Esophagus mucosa (tissue), 1 donor: ENCODE measurements around the gene MGAT5. TPM values are rescaled to one million over a fixed set of nuclear protein-coding genes. Genes with fewer than 3 reads are reported as not detected.

Source experiments
- ATAC-seq: fragments of 200-7000 bp; cut with Tn5 transposase; one replicate; pipeline ENCODE4 v1.9.1; 2020
- total RNA-seq: library from RNA; stranded (reverse); gene quantifications from one replicate; pipeline ENCODE4 v1.2.4, GENCODE V29; 2023
- donor health status: DM: yes; HTN: yes; CAD: no.

MGAT5 gene
- total RNA-seq, 1 donor from 2014 or later = 23.6 TPM

DNA sequence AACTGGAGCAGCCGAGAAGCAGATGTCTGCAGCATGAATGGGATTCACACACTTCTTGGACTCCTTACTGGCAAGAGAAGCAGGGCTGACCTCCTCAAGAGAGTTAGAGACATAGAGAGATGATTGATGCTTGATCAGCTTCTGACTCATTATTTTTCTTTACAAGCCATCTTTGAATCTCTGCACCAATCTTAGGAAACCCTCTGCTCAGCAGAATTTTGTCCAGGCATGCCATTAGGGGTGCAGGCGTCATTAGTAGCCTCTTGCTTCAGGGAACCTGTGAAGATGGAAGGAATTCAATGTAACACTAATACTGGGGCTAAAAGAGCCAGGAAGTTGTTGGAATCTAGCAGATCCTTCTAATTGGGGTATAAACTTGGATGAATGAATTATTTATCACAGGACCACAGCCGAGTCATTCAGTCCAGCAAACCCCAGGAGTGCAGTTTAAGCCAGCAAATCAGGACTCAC lies 151.8 kb downstream of the MGAT5 start:
- ATAC-seq = peak; percentile 76

DNA sequence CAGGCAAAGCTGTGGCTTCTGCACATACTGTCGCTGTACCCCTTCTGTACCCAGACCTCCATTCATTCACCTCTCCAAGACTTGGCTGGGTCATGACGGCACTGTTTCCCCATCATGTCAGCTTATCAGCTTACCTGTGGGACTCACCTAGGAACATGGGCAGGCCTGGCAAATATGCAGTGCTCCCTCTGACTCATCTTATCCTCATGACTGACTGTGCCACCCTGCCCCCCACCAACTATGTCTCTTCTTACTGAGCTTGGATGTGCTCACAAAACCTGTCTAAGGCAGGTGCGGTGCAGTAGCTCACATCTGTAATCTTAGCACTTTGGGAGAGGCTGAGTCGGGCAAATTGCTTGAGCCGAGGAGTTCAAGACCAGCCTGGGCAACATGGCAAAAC lies 152.4 kb downstream of the MGAT5 start:
- peak; percentile 99 for ATAC-seq

DNA sequence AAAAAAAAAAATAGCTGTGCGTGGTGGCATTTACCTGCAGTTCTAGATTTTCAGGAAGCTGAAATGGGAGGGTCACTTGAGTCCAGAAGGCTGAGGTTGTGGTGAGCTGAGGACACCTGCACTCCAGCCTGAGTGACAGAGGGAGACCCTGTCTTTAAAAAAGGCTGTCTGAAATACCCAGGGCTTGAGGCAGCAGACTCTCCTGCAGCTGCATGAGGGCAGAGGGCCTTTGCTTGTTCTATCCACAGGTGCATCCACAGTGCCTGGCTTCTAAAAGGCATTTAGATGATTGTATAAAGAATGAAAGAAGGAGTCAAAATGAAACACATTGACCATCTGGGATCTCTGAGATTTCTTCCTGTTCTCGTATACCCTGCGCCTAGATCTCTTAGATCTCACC lies 152.9 kb downstream of the MGAT5 start:
- no peak for ATAC-seq

DNA sequence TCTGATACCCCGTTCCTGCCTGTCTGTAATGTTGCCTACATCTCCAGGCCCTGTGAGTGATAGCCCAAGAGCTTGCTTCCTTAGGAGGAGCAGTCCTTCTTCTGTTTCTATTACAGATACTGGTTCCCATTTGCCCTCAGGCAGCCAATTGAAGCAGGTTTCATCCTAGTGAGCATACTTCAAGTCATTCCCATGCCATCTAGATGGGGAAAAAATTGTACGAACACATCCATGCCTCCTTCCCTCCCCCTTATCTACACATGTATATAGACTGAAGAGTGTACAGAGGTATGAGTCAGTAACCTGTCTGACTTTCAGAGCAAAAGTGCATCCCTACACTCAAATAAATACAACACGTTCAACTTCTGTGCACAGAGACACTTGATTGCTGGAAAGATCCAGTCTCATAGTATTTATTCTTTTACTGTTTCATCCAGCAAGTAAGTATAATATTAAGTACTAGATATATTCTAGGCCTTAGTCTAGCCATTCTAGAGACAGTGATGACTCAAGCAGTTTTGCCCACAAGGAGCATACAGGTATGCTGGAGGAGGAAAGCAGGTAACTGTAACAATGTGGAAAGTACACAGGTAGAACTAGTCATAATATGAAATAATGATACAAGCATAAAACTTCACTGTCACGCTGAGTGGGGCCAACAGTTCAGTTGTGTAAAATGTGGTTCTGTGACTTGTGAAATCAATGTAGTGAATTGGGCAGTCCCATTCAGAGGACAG lies 153.4 kb downstream of the MGAT5 start:
- ATAC-seq = peak; percentile 13

DNA sequence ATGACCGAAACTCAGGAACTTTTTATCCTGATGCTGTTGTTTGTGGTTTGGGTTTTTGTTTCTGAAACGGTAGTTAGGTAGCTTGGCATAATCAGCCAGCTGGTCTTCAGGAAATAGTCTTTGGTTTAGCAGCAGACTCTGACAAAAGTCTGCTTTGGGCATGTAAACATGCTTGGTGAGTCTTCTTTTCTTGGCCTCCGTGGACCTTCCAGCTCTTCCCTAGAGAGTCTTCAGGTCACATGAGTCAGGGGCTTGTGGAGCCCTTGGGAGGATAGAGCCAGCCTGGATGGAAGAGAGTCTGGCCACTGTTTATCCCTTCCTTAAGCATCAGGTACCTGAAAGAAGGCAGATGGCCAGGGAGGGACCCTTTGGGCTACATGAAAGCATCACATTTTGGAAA lies 154.5 kb downstream of the MGAT5 start:
- no peak for ATAC-seq

DNA sequence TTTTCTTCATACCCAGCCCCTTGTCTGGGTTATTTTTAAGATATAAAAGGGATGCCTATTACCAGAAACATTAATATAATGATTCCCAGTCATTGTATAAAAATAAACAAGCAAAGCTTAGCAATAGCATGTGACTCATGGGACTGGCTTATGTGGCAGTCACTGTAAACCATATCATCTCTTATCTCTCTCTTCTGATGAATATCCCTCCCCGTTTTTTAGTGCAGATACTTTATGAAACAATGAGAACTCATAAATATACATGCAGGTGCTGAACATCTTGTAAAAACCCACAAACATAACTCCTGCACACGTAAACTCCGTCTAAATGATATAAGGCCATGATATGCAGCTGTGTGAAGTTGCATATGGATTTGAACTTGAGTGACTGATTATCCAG lies 154.9 kb downstream of the MGAT5 start:
- no peak for ATAC-seq

DNA sequence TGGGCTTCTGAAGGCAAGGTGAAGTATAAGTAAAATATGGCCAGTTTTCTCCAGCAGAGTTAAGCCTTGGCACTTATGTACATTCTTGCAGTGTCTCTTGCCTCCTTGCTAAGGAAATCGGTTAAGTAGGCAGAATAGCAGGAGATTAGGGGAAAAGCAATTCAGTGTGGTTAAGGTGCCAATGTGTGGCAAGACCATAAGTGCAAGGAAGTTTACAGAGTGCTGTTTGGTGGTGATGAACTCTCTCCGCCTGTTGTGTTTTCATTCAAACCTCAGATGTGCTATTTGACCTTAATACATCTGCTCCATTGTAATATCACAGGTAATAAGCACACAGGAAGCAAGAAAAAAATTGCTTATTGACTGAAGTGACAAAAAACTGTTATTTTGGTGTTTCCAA lies 156.1 kb downstream of the MGAT5 start:
- ATAC-seq = no peak

DNA sequence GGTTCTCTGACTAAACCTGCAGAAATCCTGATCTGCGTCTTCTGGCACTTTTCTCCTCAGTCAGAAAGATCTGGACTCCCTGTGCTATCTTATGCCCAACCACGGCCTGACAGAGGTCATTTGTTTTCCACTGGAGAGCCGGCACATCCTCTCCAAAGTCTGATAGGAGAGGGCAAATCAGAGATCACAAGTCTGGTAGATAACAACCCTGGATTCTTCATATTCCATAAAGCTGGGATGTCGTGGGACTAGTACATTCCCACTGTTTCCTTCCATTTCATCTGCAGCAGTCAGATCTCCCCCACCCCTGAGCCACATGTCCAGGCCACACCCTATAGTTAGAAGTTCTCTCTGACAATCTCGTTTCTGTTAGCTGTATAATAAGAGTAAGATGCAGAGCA lies 157.0 kb downstream of the MGAT5 start:
- no peak for ATAC-seq

DNA sequence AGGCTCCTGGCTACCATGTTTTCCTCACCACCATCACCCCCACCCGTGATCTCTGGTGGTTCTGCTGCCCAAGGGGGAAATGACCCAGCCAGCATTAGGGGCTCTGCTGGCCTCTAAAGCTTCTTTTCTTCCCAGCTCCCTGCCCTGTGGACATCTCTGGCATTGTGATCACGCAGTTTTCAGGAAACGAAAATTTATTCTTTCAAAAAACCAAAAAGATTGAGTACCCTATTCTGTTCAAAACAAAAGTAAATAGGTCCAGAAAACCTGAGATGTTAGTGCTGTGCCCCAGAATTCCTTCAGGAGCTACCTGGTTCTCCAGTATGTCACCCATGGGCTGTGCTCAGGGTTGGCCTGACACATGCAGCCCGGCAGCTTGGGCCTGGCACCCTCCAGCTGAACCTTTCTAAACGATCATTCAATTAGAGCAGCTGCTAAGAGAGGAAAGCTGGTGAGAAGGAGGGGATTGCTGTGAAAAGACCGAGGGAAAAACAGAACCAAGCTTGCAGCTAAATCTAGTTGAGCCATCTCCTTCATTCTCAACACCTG lies 157.5 kb downstream of the MGAT5 start:
- ATAC-seq = no peak

DNA sequence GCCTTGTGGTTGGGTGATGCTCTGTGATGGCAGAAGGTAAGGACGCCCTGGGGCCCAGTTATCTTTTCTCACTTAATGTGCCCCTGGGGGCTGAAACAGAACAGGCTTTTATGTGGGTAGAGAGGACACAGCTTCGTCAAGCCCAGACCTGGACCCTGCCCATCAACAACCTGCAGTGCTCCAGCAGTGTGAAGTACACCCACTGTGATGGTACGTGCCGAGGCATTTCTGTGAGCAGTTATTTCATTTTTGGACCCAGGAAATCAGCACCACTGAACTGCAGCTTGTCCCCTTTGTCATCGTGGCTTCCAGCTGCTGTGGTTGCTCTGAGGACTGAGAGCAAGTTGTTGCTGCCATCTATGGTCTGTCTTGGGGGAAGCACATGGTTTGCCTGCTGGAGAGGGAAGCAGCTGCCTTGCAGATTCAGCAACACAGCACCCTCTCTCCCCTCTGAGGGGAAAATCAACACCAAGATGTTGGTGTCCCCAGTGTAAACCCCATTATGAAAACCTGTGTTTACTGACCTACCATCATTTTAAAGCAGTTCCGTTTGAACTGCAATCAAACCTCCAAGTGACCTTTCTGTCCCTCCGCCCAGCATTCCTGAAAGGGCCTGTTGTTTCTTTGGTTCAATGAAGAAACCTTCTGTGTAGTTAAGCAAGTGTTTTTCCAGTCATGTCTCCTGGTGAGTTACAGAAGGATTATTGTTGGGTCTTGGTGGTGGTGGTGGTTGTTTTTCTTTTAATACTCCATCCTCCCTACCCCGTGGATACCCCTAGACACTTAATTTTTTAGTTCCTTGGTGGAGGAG lies 158.2 kb downstream of the MGAT5 start:
- ATAC-seq = peak; percentile 80

DNA sequence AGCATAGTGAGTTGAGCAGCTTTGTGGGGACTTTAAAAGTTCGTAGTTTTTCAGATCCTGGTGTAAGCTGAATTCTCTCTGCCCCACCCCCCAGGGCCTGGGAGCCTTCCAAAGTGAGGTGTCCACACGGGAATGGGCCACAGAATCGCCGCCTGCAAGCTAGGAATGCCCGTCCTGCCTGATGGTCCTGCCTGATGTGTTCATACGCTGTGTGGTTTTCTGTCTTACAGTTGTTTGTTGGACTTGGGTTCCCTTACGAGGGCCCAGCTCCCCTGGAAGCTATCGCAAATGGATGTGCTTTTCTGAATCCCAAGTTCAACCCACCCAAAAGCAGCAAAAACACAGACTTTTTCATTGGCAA lies 158.7 kb downstream of the MGAT5 start:
- ATAC-seq = no peak

DNA sequence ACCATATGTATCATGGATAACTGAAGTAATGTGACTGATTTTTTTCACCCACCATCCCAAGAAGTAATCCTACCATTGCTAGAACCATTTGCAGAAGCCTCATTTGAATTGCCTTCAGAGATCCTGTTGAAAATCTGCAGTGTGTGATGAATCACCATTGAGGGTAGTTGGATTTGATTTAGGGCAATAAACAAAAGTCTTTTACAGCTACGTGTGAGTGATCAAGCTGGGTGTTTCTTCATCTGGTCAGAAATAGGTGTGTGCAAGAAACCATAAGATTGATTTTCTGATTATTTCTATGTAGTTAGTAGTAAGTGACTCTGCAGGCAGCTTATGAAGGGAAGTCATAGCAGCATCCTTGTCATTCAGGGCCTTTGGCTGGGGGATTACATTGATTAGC lies 159.6 kb downstream of the MGAT5 start:
- ATAC-seq = no peak

DNA sequence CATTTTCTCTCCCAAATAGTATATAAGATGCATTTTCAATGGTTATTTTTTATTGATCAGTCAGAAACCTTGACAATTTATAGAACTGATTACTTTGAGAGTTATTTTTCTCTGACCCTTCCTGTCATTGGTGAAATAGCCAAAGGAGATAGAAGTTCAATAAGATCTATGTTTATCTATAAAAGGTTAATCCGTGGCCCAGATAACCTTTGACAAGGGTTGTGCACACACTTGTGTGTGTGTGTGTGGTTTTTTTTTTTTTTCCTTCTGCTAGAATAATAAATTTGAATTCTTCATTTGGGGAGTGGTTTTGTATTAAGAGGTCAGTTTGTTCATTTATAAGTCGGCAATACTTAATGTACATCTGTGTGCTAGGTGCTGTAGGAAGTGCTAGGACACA lies 160.0 kb downstream of the MGAT5 start:
- ATAC-seq = no peak

DNA sequence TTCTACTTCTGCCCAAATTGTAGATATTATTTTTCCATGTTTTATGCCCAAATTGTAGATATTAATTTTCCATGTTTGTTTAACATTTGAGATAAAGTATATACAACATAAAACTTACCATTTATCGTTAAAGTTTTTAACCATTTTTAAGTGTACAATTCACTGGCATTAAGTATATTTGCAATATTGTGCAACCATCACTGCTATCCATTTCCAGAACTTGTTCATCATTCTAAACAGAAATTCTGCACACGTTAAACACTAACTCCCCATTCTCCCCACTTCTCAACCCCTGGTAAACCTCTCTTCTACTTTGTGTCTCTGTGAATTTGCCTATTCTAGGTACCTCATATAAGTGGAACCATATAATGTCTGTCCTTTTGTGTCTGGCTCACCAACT lies 162.1 kb downstream of the MGAT5 start:
- no peak for ATAC-seq

DNA sequence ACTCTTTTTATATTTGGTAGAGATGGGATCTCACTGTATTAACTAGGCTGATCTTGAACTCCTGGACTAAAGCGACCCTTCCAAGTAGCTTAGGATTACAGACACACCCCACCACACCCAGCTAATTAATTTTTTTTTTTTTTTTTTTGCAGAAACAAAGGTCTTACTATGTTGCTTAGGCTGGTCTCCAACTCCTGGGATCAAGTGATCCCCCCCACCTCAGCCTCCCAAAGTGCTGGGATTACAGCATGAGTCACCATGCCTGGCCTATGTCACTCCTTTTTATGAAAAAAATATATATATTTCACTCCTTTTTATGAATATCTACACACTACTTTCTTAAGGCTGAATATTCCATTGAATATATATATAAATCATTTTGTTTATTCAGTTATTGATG lies 162.8 kb downstream of the MGAT5 start:
- ATAC-seq = no peak

DNA sequence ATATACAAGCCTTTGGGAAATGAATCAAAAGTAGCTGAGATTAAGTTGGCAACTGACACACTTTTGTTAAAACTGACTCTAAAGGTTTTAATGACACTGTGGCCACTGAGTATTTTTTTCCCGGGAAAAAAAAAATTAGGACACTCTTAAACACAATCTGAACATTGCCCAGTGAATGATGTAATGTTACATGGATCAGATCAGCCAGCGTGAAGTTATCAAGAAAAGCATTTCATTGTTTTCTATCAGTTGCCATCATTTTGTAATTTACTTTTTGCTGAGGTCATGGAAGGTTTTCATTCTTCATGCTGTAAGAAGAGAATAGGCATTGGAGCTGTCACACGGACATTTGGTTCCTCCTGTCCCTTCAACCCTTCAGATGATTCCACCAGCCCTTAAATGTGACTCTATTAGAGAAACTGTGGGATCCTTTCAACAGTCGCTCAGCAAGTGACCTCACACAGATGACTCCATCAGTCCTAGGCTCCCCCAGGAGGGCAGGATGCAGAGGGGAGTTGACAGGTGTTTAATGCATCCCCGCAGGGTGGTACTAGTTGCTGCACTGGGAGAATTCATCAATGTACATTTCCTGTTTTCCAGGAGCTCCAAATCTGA lies 164.2 kb downstream of the MGAT5 start:
- ATAC-seq = no peak

DNA sequence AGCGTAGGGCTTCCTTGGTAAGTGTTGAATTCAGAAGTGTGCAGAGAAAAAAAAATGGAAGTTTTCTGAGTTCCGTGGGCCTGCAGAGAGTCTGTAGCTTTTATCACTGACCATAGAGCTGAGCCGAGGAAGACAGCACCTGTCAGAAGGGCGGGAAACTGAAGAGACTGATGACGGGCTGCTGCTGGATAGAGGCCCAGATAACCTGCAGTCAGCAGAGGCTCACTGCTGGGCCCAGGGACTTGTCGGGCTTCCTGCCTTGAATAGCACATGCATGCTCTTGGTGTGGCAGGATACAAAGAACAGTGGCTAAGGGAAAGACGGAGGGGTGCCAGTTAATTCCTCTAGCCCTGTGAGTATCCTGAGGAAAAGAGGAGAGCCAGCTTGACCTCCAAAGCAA lies 166.4 kb downstream of the MGAT5 start:
- ATAC-seq = no peak

DNA sequence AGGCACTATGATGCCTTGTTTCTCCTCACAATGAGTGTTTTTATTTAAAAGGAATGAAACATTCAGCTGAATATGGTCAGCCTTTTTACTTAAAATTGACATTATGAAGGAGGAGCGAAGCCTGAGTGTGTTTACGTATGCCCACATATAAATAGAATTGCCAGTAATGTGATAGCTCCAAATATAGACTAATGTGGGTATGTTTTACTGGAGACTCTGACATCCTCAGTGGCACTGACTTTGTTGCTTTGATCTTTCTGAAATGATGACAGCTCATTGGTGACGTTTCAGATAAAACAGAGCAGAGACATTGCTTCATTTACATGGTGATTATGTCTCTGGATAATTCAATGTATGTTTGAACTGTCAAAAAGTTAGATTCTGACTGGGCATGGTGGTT lies 167.0 kb downstream of the MGAT5 start:
- ATAC-seq = no peak

DNA sequence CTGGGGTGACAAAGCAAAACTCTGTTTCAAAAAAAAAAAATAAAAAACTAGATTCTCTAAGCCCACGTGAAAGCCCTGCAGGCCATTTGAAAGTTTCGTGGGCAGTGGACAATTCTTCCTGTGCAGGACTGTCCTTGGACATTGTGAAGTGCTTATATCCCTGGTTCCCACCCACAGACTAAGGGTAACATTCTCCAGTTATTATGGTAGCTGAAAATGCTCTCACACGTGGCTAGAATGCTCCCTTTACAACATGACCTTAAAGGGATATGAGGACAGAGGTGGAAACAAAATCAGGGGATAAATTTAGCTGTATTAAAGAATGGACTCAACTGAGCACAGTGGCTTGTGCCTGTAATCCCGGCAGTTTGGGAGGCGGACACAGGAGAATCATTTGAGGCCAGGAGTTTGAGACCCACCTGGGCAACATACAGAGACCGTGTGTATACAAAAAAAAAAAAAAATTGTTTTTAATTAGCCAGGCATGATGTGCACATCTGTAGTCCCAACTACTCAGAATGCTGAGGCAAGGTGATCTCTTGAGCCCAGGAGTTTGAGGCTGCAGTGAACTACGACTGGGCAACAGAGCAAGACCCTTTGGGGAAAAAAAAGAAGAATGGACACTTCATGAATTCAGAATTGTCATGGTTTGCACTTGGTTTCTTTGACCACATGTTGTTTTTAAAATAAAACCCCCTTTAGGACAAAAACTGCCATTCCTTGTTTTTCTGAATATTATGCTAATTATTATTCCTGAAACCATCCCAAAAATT lies 167.9 kb downstream of the MGAT5 start:
- ATAC-seq = no peak

DNA sequence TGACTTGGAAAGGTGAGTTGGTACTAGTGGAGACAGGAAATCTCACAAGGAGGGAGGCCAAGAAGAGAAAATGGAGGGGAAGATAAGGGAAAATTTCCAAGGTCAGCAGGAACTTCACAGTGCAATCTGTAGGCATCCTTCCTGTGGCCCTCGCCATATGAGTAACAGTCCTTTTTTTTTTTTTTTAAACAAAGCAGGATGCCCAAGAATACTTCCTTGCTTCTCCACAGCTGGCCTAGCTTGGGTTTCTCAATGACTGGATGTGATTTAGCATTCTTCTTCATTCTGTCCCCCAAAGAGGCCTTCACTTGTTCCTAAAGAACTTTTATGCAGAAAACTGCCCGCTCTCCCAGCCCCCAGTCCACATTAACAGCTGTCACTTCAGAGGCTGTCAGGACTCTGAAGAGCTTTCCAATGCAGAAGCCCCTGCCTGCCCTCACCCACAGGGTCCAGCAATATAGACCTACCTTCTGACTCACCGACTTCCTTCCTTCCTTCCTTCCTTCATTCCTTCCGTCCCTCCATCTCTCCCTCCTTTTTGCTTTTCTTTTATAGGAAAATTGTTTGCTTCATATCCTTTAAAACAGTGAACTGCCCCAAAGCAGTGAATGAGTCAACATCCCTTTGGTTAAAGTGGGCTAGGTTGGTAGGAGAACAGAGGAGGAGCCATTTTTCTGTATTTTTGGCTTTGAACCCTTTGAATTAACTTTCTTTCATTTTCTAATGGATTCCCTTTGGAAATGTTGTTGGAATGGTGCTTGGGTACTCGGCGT lies 172.0 kb downstream of the MGAT5 start:
- ATAC-seq = no peak

DNA sequence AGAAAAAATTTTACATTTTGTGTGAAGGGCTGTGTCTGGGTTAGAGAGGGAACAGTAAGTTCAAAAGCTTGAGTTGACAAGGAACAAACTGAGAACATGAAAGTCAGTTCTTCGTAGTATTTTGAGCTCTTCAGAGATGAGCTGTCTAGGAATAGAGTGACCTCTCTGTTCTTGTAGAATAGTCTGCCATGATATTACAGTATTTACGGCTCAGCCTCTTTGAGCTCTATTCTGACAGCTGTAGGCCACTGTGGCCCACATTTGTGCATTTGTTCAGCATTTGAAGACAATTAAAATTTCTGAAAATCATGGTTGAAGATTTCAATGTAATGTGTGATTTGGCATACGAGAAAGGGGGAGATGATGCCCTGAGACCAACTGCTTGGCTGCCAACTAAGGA lies 172.8 kb downstream of the MGAT5 start:
- no peak for ATAC-seq

DNA sequence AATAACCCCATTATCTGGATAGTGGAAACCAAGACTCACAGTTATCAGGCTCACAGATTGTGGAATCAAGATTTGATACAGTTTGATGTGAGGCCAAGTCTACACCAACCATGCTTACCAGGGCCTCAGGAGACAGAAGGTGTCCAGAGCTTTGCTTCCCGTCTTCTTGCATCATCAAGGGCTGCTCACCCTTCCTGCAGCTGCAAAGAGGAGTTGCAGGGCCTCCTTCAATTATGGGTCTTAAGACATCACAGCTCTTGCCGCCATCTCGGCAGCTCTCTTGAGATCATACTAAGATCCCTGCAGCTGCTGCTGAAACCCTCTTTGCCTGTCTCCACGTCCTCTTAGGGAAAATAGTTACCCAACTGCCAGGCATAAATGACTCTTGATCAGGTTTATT lies 176.0 kb downstream of the MGAT5 start:
- ATAC-seq = no peak
